WTC11 (cell line): ENCODE data around the gene HPSE2. TPM values are rescaled to one million over a fixed set of nuclear protein-coding genes. Genes with fewer than 3 reads are reported as not detected.

ENCODE experiments used
- ATAC-seq: fragments of 200-7000 bp; cut with Tn5 transposase; 2 replicates; pipeline ENCODE4 v1.10.0; 2021; ENCODE audit warnings: mild to moderate bottlenecking, moderate library complexity
- CTCF ChIA-PET: fragments of 300-600 bp; sonication (Branson Sonifier 250); formaldehyde crosslinking; loops from one replicate; lab custom pipeline; 2021; ENCODE audit warnings: antibody characterized with exemption; lab: Charles Lee
- POLR2A ChIA-PET: fragments of 350-600 bp; sonication (Branson Sonifier 250); formaldehyde crosslinking; loops from one replicate; lab custom pipeline; 2021; ENCODE audit warnings: antibody characterized with exemption; lab: Charles Lee
- DNase-seq: peaks from one replicate; pipeline ENCODE4 v3.0.0; 2021; ENCODE audit warnings: low spot score
- H3K27ac Mint-ChIP-seq: 2 replicates; pipeline ENCODE4 v1.8.0; 2021; ENCODE audit warnings: mixed read lengths
- H3K27me3 Mint-ChIP-seq: 2 replicates; pipeline ENCODE4 v1.8.0; 2021; ENCODE audit warnings: low read depth, mild to moderate bottlenecking, moderate library complexity, mixed read lengths
- H3K36me3 Mint-ChIP-seq: 2 replicates; pipeline ENCODE4 v1.8.0; 2021; ENCODE audit warnings: mixed read lengths
- H3K4me1 Mint-ChIP-seq: 2 replicates; pipeline ENCODE4 v1.8.0; 2022; ENCODE audit warnings: mixed read lengths
- H3K4me3 Mint-ChIP-seq: 2 replicates; pipeline ENCODE4 v1.8.0; 2021; ENCODE audit warnings: mild to moderate bottlenecking, moderate library complexity, mixed read lengths
- H3K9me3 Mint-ChIP-seq: 2 replicates; pipeline ENCODE4 v1.8.0; 2021; ENCODE audit warnings: mixed read lengths
- ATF1 ChIP-seq: sonication (generic); formaldehyde crosslinking; IDR thresholded peaks from 2 replicates; pipeline ENCODE4 v1.8.1; 2023; ENCODE audit warnings: mild to moderate bottlenecking, moderate library complexity, missing genetic modification reagents
- CREB1 ChIP-seq: sonication (generic); formaldehyde crosslinking; IDR thresholded peaks from 2 replicates; pipeline ENCODE4 v1.8.0; 2023; ENCODE audit warnings: mild to moderate bottlenecking, missing genetic modification reagents
- EMX1 ChIP-seq: fragments of 250-450 bp; sonication (Bioruptor Pico); IDR thresholded peaks from 2 replicates; pipeline ENCODE4 v1.8.0; 2021; ENCODE audit warnings: mild to moderate bottlenecking
- JAZF1 ChIP-seq: fragments of 250-450 bp; sonication (Bioruptor Pico); IDR thresholded peaks from 2 replicates; pipeline ENCODE4 v1.9.0; 2021; ENCODE audit warnings: moderate library complexity, mild to moderate bottlenecking, inconsistent platforms
- MXD4 ChIP-seq: fragments of 250-450 bp; sonication (Bioruptor Pico); IDR thresholded peaks from 2 replicates; pipeline ENCODE4 v1.8.0; 2021; ENCODE audit warnings: mild to moderate bottlenecking, moderate library complexity, borderline replicate concordance
- NFATC4 ChIP-seq: fragments of 250-450 bp; sonication (Bioruptor Pico); IDR thresholded peaks from 2 replicates; pipeline ENCODE4 v1.9.0; 2021; ENCODE audit warnings: mild to moderate bottlenecking
- NR3C1 ChIP-seq: sonication (generic); formaldehyde crosslinking; conservative IDR thresholded peaks from 2 replicates; pipeline ENCODE4 v1.8.1; 2023; ENCODE audit warnings: low read depth, mild to moderate bottlenecking, missing genetic modification reagents
- RELA ChIP-seq: sonication (generic); formaldehyde crosslinking; IDR thresholded peaks from 2 replicates; pipeline ENCODE4 v1.8.1; 2022; ENCODE audit warnings: missing genetic modification reagents, mild to moderate bottlenecking, borderline replicate concordance
- SOX15 ChIP-seq: fragments of 250-450 bp; sonication (Bioruptor Pico); IDR thresholded peaks from 2 replicates; pipeline ENCODE4 v1.9.0; 2021; ENCODE audit warnings: mild to moderate bottlenecking
- TEAD4 ChIP-seq: sonication (generic); formaldehyde crosslinking; IDR thresholded peaks from 2 replicates; pipeline ENCODE4 v1.8.0; 2022; ENCODE audit warnings: mild to moderate bottlenecking, missing genetic modification reagents
- ZNF138 ChIP-seq: sonication (generic); formaldehyde crosslinking; conservative IDR thresholded peaks from 2 replicates; pipeline ENCODE4 v1.8.1; 2022; ENCODE audit warnings: mild to moderate bottlenecking, moderate library complexity, missing genetic modification reagents
- ZNF219 ChIP-seq: sonication (generic); formaldehyde crosslinking; IDR thresholded peaks from 2 replicates; pipeline ENCODE4 v1.8.0; 2023; ENCODE audit warnings: missing genetic modification reagents, mild to moderate bottlenecking, borderline replicate concordance
- total RNA-seq: library from RNA; stranded (reverse); gene quantifications from 3 replicates; pipeline ENCODE4 v1.2.3, GENCODE V29; 2021
- TF ChIP-seq, protein P1 (sequence below): sonication (generic); formaldehyde crosslinking; IDR thresholded peaks from 2 replicates; pipeline ENCODE4 v1.8.0; 2022; ENCODE audit warnings: mild to moderate bottlenecking, missing genetic modification reagents
- TF ChIP-seq, protein P2 (sequence below): sonication (generic); formaldehyde crosslinking; IDR thresholded peaks from 2 replicates; pipeline ENCODE4 v1.8.1; 2023; ENCODE audit warnings: mild to moderate bottlenecking, missing genetic modification reagents
- TF ChIP-seq, protein P3 (sequence below): sonication (generic); formaldehyde crosslinking; IDR thresholded peaks from 2 replicates; pipeline ENCODE4 v1.8.0; 2022; ENCODE audit warnings: mild to moderate bottlenecking, missing genetic modification reagents
- TF ChIP-seq, protein P4 (sequence below): sonication (generic); formaldehyde crosslinking; IDR thresholded peaks from 2 replicates; pipeline ENCODE4 v1.8.1; 2023; ENCODE audit warnings: mild to moderate bottlenecking, missing genetic modification reagents, moderate library complexity
- TF ChIP-seq, protein P5 (sequence below): sonication (generic); formaldehyde crosslinking; IDR thresholded peaks from 2 replicates; pipeline ENCODE4 v1.8.1; 2022; ENCODE audit warnings: mild to moderate bottlenecking, missing genetic modification reagents, moderate library complexity, borderline replicate concordance
- TF ChIP-seq, protein P6 (sequence below): fragments of 250-450 bp; sonication (Bioruptor Pico); IDR thresholded peaks from 2 replicates; pipeline ENCODE4 v1.9.0; 2021; ENCODE audit warnings: moderate library complexity, mild to moderate bottlenecking, inconsistent platforms, borderline replicate concordance

The HPSE2 gene
- total RNA-seq, 1 experiment from 2014 or later: 0.66 TPM

DNA sequence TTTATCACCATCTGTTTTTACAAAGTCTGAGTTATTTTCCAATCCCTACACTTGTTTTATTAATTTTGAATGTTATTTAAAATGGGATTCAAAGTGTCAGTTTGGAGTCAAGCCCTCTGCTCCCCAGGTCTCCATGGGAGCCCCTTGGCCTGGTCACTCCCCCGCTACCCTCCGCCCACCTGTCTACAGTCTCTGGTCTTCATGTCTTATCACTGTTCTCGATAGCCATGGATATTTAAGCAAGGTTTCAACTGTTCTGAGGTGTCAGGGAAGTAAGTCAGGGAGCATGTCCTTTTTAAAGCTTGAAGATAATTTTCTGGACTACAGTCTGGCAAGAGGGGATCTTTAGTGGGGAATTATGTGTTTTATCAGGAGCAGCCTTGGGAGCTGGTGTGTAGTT is 769.8 kb downstream of the HPSE2 start:
- H3K4me3 Mint-ChIP-seq: no peak overlapping the region
- no peak for TF ChIP-seq ATF1 (CRISPR knock-in tag)
- TF ChIP-seq, protein P1, sequence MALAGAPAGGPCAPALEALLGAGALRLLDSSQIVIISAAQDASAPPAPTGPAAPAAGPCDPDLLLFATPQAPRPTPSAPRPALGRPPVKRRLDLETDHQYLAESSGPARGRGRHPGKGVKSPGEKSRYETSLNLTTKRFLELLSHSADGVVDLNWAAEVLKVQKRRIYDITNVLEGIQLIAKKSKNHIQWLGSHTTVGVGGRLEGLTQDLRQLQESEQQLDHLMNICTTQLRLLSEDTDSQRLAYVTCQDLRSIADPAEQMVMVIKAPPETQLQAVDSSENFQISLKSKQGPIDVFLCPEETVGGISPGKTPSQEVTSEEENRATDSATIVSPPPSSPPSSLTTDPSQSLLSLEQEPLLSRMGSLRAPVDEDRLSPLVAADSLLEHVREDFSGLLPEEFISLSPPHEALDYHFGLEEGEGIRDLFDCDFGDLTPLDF: no peak
- TF ChIP-seq CREB1 (CRISPR knock-in tag): no peak
- TF ChIP-seq, protein P2, sequence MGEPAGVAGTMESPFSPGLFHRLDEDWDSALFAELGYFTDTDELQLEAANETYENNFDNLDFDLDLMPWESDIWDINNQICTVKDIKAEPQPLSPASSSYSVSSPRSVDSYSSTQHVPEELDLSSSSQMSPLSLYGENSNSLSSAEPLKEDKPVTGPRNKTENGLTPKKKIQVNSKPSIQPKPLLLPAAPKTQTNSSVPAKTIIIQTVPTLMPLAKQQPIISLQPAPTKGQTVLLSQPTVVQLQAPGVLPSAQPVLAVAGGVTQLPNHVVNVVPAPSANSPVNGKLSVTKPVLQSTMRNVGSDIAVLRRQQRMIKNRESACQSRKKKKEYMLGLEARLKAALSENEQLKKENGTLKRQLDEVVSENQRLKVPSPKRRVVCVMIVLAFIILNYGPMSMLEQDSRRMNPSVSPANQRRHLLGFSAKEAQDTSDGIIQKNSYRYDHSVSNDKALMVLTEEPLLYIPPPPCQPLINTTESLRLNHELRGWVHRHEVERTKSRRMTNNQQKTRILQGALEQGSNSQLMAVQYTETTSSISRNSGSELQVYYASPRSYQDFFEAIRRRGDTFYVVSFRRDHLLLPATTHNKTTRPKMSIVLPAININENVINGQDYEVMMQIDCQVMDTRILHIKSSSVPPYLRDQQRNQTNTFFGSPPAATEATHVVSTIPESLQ (CRISPR knock-in tag): no peak
- no peak for TF ChIP-seq SOX15 (CRISPR knock-in tag)
- TF ChIP-seq TEAD4 (CRISPR knock-in tag): no peak
- TF ChIP-seq, protein P3, sequence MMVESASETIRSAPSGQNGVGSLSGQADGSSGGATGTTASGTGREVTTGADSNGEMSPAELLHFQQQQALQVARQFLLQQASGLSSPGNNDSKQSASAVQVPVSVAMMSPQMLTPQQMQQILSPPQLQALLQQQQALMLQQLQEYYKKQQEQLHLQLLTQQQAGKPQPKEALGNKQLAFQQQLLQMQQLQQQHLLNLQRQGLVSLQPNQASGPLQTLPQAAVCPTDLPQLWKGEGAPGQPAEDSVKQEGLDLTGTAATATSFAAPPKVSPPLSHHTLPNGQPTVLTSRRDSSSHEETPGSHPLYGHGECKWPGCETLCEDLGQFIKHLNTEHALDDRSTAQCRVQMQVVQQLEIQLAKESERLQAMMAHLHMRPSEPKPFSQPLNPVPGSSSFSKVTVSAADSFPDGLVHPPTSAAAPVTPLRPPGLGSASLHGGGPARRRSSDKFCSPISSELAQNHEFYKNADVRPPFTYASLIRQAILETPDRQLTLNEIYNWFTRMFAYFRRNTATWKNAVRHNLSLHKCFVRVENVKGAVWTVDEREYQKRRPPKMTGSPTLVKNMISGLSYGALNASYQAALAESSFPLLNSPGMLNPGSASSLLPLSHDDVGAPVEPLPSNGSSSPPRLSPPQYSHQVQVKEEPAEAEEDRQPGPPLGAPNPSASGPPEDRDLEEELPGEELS (CRISPR knock-in tag): no peak
- TF ChIP-seq RELA (CRISPR knock-in tag): no peak
- no peak for TF ChIP-seq NFATC4 (CRISPR knock-in tag)
- TF ChIP-seq EMX1 (CRISPR knock-in tag): no peak
- TF ChIP-seq MXD4: no peak
- no peak for TF ChIP-seq ZNF219 (CRISPR knock-in tag)
- no peak for TF ChIP-seq ZNF138 (CRISPR knock-in tag)
- TF ChIP-seq NR3C1 (CRISPR knock-in tag): no peak
- TF ChIP-seq, protein P4, sequence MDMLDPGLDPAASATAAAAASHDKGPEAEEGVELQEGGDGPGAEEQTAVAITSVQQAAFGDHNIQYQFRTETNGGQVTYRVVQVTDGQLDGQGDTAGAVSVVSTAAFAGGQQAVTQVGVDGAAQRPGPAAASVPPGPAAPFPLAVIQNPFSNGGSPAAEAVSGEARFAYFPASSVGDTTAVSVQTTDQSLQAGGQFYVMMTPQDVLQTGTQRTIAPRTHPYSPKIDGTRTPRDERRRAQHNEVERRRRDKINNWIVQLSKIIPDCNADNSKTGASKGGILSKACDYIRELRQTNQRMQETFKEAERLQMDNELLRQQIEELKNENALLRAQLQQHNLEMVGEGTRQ (CRISPR knock-in tag): no peak
- TF ChIP-seq JAZF1 (CRISPR knock-in tag): no peak
- TF ChIP-seq, protein P5, sequence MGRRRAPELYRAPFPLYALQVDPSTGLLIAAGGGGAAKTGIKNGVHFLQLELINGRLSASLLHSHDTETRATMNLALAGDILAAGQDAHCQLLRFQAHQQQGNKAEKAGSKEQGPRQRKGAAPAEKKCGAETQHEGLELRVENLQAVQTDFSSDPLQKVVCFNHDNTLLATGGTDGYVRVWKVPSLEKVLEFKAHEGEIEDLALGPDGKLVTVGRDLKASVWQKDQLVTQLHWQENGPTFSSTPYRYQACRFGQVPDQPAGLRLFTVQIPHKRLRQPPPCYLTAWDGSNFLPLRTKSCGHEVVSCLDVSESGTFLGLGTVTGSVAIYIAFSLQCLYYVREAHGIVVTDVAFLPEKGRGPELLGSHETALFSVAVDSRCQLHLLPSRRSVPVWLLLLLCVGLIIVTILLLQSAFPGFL (CRISPR knock-in tag): no peak
- TF ChIP-seq, protein P6, sequence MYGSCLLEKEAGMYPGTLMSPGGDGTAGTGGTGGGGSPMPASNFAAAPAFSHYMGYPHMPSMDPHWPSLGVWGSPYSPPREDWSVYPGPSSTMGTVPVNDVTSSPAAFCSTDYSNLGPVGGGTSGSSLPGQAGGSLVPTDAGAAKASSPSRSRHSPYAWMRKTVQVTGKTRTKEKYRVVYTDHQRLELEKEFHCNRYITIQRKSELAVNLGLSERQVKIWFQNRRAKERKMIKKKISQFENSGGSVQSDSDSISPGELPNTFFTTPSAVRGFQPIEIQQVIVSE (CRISPR knock-in tag): no peak
- ChIA-PET CTCF (interaction anchor here (1.2 to 3.4 kb wide), 4 partner anchors 36 to 210 kb away, joined by 3 to 37 read pairs (median 13); no protein-coding TSS in a partner anchor), POLR2A (no interaction called here)
- no peak overlapping the region for H3K27ac Mint-ChIP-seq
- DNase-seq: no peak
- peaks cover 25% of the 10 kb centered on the region for H3K4me1 Mint-ChIP-seq
- no peaks in the 10 kb centered on the region for H3K9me3 Mint-ChIP-seq
- ATAC-seq: no peak
- peaks cover 28% of the 10 kb centered on the region for H3K27me3 Mint-ChIP-seq
- H3K36me3 Mint-ChIP-seq: no peaks in the 10 kb centered on the region
